ENCODE measurements around the gene PCYOX1L. TPM values are rescaled to one million over a fixed set of nuclear protein-coding genes. Genes with fewer than 3 reads are reported as not detected.

Gene PCYOX1L
- total RNA-seq, 1 donor from 2014 or later, result 7.7 TPM

DNA sequence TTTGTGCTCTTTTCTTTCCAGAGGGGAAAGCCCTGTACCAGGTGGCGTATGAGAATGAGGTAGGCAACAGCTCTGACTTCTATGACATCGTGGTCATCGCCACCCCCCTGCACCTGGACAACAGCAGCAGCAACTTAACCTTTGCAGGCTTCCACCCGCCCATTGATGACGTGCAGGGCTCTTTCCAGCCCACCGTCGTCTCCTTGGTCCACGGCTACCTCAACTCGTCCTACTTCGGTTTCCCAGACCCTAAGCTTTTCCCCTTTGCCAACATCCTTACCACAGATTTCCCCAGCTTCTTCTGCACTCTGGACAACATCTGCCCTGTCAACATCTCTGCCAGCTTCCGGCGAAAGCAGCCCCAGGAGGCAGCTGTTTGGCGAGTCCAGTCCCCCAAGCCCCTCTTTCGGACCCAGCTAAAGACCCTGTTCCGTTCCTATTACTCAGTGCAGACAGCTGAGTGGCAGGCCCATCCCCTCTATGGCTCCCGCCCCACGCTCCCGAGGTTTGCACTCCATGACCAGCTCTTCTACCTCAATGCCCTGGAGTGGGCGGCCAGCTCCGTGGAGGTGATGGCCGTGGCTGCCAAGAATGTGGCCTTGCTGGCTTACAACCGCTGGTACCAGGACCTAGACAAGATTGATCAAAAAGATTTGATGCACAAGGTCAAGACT, 10.3 kb downstream of the PCYOX1L start:
- DNase-seq (ENCODE audit: low spot score), result no peak

GRCh38 chr5:149370878-149371277, 13.0 kb downstream of the PCYOX1L start:
- peak; percentile 32 for DNase-seq (ENCODE audit: low spot score)

- peak; percentile 43 for DNase-seq (ENCODE audit: low spot score)
These were observed 13.6 kb downstream of the PCYOX1L start for GRCh38 chr5:149371296-149371962.

DNA sequence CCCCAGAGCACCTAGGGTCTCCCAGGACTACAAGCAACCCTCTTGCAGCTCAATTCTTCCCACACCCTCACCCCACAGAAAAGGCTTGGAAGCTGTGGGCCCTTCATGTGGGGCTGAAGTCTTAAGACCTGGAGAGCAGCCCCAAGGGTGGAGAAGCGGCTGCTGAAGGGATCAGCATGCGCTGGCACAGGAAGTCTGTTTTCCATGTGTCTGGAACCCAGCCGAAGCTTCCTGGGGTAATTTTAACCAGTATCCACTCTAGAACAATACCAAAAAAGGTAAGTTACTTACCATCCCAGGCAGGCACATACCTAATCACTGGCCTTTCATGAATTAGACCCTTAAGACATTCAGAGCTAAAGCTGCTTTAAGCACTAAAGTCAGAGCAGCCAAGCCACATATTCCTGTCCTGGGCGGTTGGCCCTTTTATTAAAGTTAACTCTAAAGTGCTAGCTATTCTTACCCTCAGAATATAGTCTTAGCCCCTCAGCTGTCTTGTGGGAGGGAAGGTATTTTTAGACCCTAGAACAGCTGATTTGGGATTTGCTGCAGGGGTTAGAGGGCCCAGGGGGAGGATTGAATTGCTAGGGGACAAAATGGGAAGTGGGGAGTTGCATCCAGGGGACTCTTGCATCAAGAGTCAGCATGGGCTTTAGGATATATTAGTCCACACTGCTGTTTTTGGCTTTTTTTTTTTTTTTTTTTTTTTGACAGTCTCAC, 14.4 kb downstream of the PCYOX1L start:
- peak; percentile 81 for DNase-seq (ENCODE audit: low spot score)

DNA sequence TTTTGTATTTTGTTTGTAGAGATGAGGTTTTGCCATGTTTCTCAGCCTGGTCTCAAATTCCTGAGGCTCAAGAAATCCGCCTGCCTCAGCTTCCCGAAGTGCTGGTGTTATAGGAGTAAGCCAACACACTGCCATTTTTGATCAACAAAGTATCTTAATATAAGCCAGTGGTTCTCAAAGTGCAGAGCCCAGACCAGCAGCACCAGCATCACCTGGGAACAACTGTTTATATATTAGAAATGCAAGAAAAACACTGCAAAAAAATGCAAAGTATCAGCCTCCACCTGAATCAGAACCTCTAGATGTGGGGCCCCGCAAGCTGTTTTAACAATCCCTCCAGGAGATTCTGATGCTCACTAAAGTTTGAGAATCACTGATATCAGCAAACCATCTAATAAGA, 15.1 kb downstream of the PCYOX1L start:
- no peak for DNase-seq (ENCODE audit: low spot score)

GRCh38 chr5:149374303-149374702, 16.5 kb downstream of the PCYOX1L start:
- no peak for DNase-seq (ENCODE audit: low spot score)

DNA sequence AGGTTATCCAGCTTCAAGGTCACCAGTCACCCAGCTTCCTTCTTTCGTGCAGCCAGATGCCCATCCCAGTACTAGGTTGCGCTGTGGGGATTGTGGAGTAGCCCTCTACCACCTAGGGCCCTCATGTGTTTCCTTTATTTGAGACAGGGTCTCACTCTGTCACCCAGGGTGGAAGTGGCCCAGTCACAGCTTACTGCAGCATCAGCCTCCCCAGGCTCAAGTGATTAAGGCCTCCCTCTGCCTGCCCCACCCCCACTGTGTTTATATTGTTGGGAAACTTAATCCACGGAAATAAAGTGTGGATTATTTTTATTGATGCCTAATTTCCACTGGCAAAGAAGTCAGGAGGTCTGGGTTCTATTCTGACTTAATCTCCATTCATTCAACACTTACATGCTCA, 17.0 kb downstream of the PCYOX1L start:
- DNase-seq (ENCODE audit: low spot score), result no peak

GRCh38 chr5:149375434-149375833, 17.6 kb downstream of the PCYOX1L start:
- DNase-seq (ENCODE audit: low spot score), result no peak

DNA sequence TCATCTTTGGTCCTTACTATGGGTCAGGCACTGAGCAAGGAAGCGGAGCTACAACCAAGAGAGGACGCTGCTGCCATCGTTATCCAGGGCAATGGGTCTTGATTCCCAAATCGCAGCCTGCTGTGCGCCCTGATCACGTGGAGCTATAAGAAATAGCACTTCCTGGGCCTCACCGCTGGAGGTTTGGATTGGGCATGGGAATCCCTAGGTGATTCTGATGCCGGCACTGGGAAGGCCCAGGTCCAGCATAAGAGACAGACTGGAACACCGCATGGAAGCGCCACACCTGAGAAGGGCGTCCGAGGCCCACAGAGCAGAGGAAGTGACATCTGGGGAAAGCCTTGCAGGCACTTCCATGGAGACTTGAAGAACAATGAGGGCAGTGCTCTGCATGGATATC, 18.3 kb downstream of the PCYOX1L start:
- no peak for DNase-seq (ENCODE audit: low spot score)

DNA sequence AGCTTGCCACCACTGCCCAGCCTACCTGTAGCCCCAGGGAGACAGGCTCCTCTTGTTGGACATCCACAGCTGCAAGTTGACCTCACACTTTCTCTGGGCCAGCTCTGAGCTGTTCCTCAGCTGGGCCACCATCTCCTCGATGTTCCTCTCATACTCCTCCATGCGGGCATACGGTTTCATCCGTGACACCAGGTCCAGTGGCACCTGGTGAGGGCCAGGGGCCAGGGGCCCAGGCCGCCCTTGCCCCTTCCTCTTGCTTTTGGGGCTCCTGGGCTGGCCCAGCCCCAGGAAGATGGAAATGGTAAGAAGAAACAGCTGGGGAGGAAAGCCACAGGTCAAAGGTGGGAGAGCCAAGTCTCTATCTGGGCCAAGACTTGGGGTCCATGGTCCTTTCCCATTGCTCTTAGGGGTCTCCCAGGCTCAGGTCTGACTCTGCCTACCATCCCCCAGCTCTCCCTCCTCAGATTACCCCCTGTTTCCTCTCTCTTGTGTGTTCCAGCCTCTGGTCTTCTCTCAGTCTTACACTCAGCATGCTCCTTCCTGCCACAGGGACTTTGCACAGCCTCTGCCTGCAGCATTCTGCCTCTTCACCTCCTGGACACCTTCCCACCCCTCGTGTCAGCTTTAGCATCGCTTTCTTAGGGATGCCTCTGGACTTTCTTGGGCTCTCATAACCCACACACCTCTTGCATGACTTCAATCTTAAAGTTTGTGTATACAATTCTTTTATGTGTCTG, 19.0 kb downstream of the PCYOX1L start:
- DNase-seq (ENCODE audit: low spot score), result no peak

DNA sequence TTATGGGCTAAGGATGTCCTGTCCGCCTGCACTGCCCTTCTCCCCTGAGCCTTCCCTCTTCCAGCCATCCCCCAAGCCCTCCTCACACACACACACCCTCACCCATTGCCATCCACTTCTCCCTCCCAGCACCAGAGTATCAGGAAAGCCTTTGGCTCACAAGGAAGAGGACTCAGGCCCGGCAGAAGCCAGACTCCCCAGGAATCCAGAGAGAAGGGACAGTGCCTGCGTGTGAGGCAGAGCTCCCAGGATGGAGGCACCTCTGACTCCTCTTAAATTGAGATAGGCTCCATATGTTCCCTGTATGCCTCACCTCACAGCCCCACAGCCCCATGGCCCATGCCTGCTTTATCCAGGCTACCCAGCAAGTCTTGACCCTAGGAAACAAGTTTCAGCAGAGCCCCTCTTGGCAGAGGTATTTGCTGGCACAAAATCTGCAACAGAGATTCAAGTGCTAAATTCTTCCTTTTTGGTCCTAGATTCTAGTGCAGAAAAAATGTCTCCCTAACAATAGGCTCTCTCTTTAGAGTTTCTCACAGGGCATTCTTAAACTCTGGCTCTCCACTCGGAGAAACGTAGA, 20.5 kb downstream of the PCYOX1L start:
- peak; percentile 45 for DNase-seq (ENCODE audit: low spot score)

DNA sequence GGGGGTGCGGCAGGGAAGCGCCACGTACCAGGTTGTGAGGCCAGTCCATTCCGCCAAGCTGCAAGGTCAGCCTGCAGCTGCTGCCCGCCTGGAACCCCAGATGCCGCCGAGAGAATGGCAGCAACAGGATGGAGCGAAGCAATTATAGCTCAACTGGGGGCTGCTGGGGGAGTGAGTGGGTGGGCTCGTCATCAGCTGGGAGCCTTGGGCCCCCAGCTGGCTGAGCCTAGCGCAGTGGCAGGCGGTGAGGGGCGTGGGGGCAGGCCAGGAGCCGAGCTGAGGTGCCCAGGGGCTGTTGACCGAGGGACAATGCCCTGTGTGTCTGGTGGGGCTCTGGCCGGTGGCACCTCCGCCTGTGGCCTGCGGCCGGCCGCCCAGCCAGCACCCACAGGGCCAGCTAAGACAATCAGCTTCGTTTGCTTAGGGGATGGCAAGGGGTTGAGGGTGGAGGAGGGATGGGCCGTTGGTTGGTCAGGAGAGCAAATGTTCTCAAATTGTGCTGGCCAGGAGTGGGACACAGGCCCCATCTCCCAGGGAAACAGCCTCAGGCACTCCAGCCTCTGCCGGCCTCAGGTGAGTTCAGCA, 21.4 kb downstream of the PCYOX1L start, which contains the start of gene IL17B:
TSS of gene IL17B (minus strand) at position 116 of the 585 bp plus-strand sequence. CDS start at position 49, 67 bp downstream.
- DNase-seq (ENCODE audit: low spot score), result no peak

DNA sequence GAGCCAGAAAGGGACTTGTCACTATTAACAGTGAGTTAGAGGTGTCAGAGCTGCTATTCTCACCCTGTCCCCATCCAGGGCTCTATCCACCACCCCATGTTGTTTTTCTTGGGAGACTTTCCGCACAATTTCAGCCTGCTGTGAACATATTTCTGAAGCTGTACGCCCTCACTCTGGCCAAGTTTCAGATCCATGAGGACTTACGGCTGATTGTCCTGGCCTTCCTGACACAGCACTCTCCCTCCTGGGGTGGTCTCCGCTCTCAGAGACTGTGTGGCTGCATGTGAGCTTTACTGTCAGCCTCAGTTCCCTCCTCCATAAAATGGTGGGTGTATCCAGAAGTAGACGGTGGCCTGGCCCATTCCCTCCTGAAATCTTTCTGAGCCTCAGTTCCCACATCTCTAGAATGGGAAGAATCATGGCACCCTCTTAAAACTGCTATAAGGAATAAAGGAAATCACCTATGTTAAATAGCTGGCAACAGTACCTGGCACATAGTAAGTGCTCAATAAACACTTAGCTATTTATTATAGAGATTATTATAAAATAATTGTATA, 22.1 kb downstream of the PCYOX1L start:
- DNase-seq (ENCODE audit: low spot score), result no peak

DNA sequence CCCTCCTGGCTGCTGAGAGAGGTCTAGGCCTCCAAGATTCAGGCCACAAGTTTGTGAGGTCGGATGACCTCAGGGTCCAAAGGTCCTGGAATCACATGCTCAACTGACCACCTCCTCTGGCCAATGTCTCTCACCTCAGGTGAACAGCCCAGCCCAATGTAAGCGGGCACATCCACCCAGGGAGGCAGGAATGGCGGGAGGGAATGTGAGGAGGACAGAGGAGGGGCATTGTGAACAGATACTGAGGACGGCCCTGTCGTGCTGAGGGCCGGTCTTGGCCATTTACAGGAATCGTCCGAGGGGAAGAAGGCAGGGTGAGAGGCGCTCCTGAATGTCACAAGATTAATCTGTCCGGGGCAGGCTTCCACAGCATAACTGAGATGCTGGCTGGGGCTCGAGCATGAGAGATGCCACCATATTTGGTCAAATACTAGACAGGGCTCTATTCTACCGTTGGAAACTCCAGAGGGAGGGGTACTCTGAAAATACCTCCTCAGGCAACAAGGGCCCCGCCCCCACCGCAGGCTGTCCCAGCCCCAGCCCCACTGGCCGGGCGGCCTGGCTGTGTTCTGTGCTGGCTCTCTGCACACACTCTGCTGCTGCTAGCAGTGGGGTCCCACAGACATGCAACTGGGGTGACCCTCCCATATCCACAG, 22.7 kb downstream of the PCYOX1L start:
- peak; percentile 87 for DNase-seq (ENCODE audit: low spot score)

DNA sequence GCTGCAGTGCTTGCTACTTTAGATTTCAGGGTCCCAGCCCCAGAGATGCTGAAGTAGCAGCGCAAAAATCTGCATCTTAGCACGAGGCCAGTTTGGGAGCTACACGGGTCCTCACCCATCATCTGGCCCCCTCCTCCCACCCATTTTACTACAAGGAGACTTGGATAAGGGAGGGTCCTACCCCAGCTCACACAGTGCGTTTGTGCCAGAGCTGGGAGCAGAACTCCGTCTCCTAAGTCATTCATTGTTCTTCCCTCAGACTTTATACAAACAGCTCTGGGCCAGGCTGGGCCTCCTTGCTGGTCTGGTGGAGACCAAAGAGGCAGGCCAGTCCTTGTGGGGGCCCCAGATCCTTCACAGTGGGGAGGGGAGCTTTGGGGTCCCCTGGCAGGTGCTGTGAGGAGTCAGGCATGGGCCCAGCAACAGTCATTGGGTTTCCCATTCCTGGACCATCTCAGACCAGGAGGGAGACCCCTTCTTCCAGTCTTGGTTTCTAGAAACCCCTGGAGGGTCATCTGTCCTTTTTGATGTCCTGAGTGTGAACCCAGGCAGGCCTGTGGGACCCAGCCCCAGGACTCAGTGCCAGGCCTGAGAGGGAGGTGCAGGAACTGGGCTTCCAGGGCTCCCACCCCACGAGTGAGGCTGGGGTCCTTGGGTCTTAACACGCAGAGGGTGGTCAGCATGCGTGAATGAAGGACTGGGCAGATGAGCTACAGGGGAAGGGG, 23.6 kb downstream of the PCYOX1L start:
- no peak for DNase-seq (ENCODE audit: low spot score)

GRCh38 chr5:149381986-149382338, 24.1 kb downstream of the PCYOX1L start:
- peak; percentile 79 for DNase-seq (ENCODE audit: low spot score)

GRCh38 chr5:149382517-149383220, 24.8 kb downstream of the PCYOX1L start:
- DNase-seq (ENCODE audit: low spot score), result no peak

GRCh38 chr5:149383399-149383798, 25.6 kb downstream of the PCYOX1L start:
- DNase-seq (ENCODE audit: low spot score), result peak; percentile 82

GRCh38 chr5:149386166-149386565, 28.3 kb downstream of the PCYOX1L start:
- peak; percentile 57 for DNase-seq (ENCODE audit: low spot score)

Data from umbilical cord (tissue), 2 donors.